HG03108 (cell line): ENCODE results near the gene NUBP2.

Source experiments
- ATAC-seq: cut with Tn5 transposase; IDR thresholded peaks from one replicate; pipeline ENCODE4 v1.9.1; 2021; ENCODE audit warnings: moderate library complexity; ENCODE audit not compliant: unreplicated experiment

The NUBP2 gene

GRCh38 chr16:1771188-1771863 is 11.4 kb upstream of the NUBP2 start, which contains the start of gene NME3:
NME3 (minus strand) TSS chr16:1771543; CDS start chr16:1771534, 9 bp downstream.
- ATAC-seq = peak; percentile 27

- ATAC-seq = no peak
Measured at GRCh38 chr16:1771864-1772361, 10.8 kb upstream of the NUBP2 start.

GRCh38 chr16:1772362-1772907 is 10.3 kb upstream of the NUBP2 start, which contains the start of gene EME2:
EME2 (plus strand) TSS chr16:1772810; CDS start chr16:1773228, 418 bp downstream.
- no peak for ATAC-seq

GRCh38 chr16:1772908-1773702 is 9.7 kb upstream of the NUBP2 start, which contains the start of gene MRPS34:
MRPS34 (minus strand) TSS chr16:1773134; CDS start chr16:1773119, 15 bp downstream.
- peak; percentile 36 for ATAC-seq

- no peak for ATAC-seq
Measured at GRCh38 chr16:1773703-1774447, 8.9 kb upstream of the NUBP2 start.

GRCh38 chr16:1774448-1774780 is 8.3 kb upstream of the NUBP2 start:
- no peak for ATAC-seq

- no peak for ATAC-seq
Measured at GRCh38 chr16:1775006-1775845, 7.5 kb upstream of the NUBP2 start.

GRCh38 chr16:1775846-1776671 is 6.7 kb upstream of the NUBP2 start:
- no peak for ATAC-seq

- no peak for ATAC-seq
Measured at GRCh38 chr16:1776672-1776955, 6.1 kb upstream of the NUBP2 start.

- ATAC-seq = no peak
Measured at GRCh38 chr16:1776991-1777374, 5.8 kb upstream of the NUBP2 start.

- no peak for ATAC-seq
Measured at GRCh38 chr16:1777375-1778199, 5.2 kb upstream of the NUBP2 start.

GRCh38 chr16:1778200-1779179 is 4.3 kb upstream of the NUBP2 start:
- ATAC-seq = no peak

GRCh38 chr16:1779234-1779701 is 3.5 kb upstream of the NUBP2 start:
- ATAC-seq = no peak

- ATAC-seq = no peak
Measured at GRCh38 chr16:1779741-1780676, 2.8 kb upstream of the NUBP2 start.

GRCh38 chr16:1780677-1781072 is 2.1 kb upstream of the NUBP2 start:
- no peak for ATAC-seq

GRCh38 chr16:1781254-1781653 is 1.5 kb upstream of the NUBP2 start:
- no peak for ATAC-seq
